C4-2B (cell line): ENCODE results near the gene STRADB.

Source experiments
- H3K27ac ChIP-seq: fragments of 450-650 bp; 2 replicates; pipeline ENCODE4 v1.5.1; 2017
- CTCF ChIP-seq: fragments of 450-650 bp; conservative IDR thresholded peaks from 2 replicates; pipeline ENCODE4 v1.5.1; 2017; ENCODE audit warnings: mild to moderate bottlenecking
- ZFX ChIP-seq: fragments of 450-650 bp; IDR thresholded peaks from 2 replicates; pipeline ENCODE4 v1.6.1; 2017

The STRADB gene

GRCh38 chr2:201500534-201500933 is 49.0 kb downstream of the STRADB start:
- no peak overlapping the region for H3K27ac ChIP-seq
- no peak for TF ChIP-seq CTCF
- no peak for TF ChIP-seq ZFX

GRCh38 chr2:201502713-201503112 is 51.2 kb downstream of the STRADB start:
- TF ChIP-seq CTCF (no peak), ZFX (no peak)
- no peak overlapping the region for H3K27ac ChIP-seq

- TF ChIP-seq CTCF (no peak), ZFX (no peak)
- no peak overlapping the region for H3K27ac ChIP-seq
Measured at GRCh38 chr2:201507725-201508124, 56.2 kb downstream of the STRADB start.

- TF ChIP-seq ZFX, result no peak
- no peak for TF ChIP-seq CTCF
- H3K27ac ChIP-seq, result no peak overlapping the region
Measured at GRCh38 chr2:201513271-201513670, 61.7 kb downstream of the STRADB start.

- no peak overlapping the region for H3K27ac ChIP-seq
- no peak for TF ChIP-seq CTCF
- no peak for TF ChIP-seq ZFX
Measured at GRCh38 chr2:201515573-201516246, 64.2 kb downstream of the STRADB start.

- no peak for TF ChIP-seq CTCF
- no peak for TF ChIP-seq ZFX
- no peak overlapping the region for H3K27ac ChIP-seq
Measured at GRCh38 chr2:201517094-201517493, 65.6 kb downstream of the STRADB start.

- TF ChIP-seq CTCF (no peak), ZFX (no peak)
- no peak overlapping the region for H3K27ac ChIP-seq
Measured at GRCh38 chr2:201520201-201520600, 68.7 kb downstream of the STRADB start.
